Activated CD8-positive, alpha-beta memory T cell treated with anti-CD3 and anti-CD28 coated beads, Interleukin-2, amount 50 U/mL, for 1 hour (primary cell): Measurements from ENCODE around the gene GADL1.
A peak's percentile ranks its signal among the peaks of the same experiment; 100 is the strongest.

ENCODE experiments used
- DNase-seq: peaks from one replicate; pipeline ENCODE4 v3.0.0-alpha.2; 2020; ENCODE audit errors: extremely low read depth

GADL1 gene

GRCh38 chr3:30694148-30694547, 200.3 kb downstream of the GADL1 start:
- no peak for DNase-seq

GRCh38 chr3:30693470-30694120, 200.9 kb downstream of the GADL1 start:
- DNase-seq, result peak; percentile 45

- DNase-seq, result no peak
Measured at GRCh38 chr3:30692498-30693130, 201.8 kb downstream of the GADL1 start.

- no peak for DNase-seq
Measured at GRCh38 chr3:30691944-30692343, 202.5 kb downstream of the GADL1 start.

- no peak for DNase-seq
Measured at GRCh38 chr3:30691249-30691880, 203.1 kb downstream of the GADL1 start.

GRCh38 chr3:30690199-30690598, 204.3 kb downstream of the GADL1 start:
- no peak for DNase-seq

GRCh38 chr3:30688776-30689641, 205.5 kb downstream of the GADL1 start:
- no peak for DNase-seq

- no peak for DNase-seq
Measured at GRCh38 chr3:30687930-30688570, 206.4 kb downstream of the GADL1 start.

- DNase-seq, result no peak
Measured at GRCh38 chr3:30686799-30687198, 207.7 kb downstream of the GADL1 start.

- DNase-seq, result no peak
Measured at GRCh38 chr3:30686176-30686575, 208.3 kb downstream of the GADL1 start.

GRCh38 chr3:30685267-30685667, 209.2 kb downstream of the GADL1 start:
- DNase-seq, result no peak

GRCh38 chr3:30684356-30684755, 210.1 kb downstream of the GADL1 start:
- DNase-seq, result no peak

GRCh38 chr3:30683769-30684168, 210.7 kb downstream of the GADL1 start:
- no peak for DNase-seq

- no peak for DNase-seq
Measured at GRCh38 chr3:30682434-30683155, 211.9 kb downstream of the GADL1 start.

GRCh38 chr3:30681649-30682211, 212.7 kb downstream of the GADL1 start:
- DNase-seq, result no peak

GRCh38 chr3:30680789-30681648, 213.4 kb downstream of the GADL1 start:
- DNase-seq, result no peak

- no peak for DNase-seq
Measured at GRCh38 chr3:30679045-30679444, 215.4 kb downstream of the GADL1 start.

GRCh38 chr3:30677347-30677685, 217.1 kb downstream of the GADL1 start:
- no peak for DNase-seq

- DNase-seq, result no peak
Measured at GRCh38 chr3:30676424-30677346, 217.8 kb downstream of the GADL1 start.
